Hindlimb muscle (tissue), 1 donor: ENCODE data around the gene TRIP11. TPM values are rescaled to one million over a fixed set of nuclear protein-coding genes. Genes with fewer than 3 reads are reported as not detected.

ENCODE experiments used
- DNase-seq: peaks from one replicate; pipeline ENCODE4 v3.0.0-alpha.2; 2013
- polyA plus RNA-seq: library from polyadenylated mRNA; unstranded; fragments of 120-200 nt; gene quantifications from one replicate; pipeline ENCODE4 v1.2.1, GENCODE V29; 2013; ENCODE audit not compliant: insufficient read length

TRIP11 gene
- polyA plus RNA-seq, 1 donor, result 15.3 TPM

DNA sequence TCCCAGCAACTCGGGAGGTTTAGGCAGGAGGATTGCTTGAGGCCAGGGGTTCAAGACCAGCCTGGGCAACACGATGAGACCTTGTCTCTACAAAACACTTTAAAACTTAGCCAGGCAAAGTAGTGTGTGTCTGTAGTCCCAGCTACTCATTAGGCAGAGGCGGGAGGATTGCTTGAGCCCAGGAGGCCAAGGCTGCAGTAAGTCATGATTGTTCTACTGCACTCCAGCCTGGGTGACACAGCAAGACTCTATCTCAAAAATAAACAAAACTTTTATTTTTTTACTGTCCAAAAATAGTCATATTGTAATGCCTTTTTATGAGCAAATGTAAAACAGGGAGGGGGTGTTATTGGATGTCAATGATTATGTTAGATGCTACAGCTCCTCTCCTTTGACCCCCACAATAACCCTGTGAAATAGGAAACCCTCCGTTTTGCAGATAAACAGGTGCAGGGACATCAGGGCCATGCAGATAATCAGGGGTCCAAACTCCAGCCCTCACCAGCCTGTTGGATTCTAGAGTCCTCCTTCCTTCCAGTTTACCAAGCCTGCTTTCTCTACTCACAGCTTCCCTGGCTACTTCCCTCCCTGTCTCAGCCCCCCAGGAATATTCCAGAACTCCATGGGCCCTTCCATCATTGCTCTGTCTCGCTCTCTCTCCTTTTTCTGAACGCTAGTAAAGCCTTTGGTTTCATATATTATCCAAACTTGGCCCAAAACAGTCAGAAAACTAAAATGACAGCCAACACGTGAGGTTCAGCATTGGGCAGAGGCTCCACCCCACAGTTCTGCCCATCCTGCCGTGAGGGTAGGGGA is 86.5 kb downstream of the TRIP11 start:
- no peak for DNase-seq

DNA sequence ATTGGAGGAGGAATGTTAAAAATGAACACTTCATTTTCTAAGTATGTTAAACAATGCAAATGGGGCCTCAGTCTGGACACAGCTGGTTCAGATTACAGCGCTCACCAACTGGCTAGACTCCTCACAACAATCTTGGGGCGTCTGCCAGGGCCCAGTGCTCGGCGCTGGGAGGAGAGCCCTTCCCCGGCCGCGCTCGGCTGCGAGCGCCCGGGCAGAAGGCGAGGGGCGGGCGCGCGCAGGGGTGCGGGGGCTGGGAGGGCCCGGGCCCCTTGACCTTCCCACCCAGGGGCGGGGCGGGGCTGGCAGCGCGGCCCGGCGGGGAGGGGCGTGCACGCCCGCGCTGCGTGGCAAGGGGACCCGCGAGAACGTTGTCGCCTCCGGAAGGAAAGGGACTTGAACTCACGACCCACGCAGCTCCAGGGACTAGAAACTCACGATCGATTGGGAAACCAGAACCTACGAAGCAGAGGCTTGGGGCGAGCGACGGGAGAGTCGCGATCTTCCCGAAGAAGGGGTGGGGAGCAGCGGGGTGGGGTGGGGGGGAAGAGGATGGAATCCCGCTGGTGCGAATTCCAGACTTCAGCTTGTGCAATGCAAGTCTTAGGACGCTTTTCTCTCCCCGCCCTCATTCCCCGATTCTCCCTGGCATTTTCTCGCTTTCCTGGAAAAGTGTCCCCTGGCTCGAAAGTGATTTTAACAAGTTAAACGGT is 92.2 kb downstream of the TRIP11 start, which contains the start of gene FBLN5:
Gene FBLN5, minus strand, starts transcription at position 220 of the 710 bp plus-strand sequence. CDS start 465 bp downstream, outside the sequence.
- peak; percentile 79 for DNase-seq

DNA sequence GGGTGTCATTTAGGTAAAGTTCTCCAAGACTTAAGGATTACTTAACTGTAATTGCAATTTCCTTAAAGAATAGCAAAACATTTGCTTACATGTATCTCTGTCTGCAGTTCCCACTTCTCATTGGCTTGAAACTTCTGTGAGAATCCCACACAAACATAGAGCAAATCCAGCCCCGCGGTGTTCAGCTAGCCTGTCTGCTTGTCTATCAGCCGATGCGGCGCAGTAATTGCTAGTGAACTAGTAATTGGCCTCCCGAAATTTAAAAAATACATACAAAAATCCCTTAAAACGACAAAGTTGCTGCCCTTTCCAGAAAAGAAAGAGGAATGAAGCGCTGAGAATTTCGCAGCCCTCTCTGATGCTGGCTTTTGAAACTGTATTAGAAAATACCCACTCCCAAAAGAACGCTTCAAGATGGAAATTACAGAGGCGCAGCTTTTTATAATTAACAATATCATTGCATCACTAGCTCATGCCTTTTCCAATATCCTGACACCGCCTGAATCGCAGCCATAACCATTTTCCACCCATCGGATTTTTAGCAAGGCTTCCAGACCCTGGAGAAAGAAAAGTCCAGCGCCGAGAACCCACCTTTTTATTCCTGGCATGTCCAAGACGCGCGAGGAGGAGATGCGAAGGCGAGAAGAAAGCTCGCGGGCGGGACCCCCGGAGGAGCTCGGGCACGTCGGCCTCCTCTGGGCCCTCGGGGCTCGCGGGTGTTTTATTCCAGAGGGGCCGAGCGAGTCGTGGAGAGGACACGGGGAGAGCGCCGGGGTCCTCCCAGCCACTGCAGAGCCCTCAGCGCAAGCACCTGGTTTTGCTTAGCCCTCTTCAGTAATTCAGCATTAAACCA is 93.0 kb downstream of the TRIP11 start:
- peak; percentile 56 for DNase-seq

DNA sequence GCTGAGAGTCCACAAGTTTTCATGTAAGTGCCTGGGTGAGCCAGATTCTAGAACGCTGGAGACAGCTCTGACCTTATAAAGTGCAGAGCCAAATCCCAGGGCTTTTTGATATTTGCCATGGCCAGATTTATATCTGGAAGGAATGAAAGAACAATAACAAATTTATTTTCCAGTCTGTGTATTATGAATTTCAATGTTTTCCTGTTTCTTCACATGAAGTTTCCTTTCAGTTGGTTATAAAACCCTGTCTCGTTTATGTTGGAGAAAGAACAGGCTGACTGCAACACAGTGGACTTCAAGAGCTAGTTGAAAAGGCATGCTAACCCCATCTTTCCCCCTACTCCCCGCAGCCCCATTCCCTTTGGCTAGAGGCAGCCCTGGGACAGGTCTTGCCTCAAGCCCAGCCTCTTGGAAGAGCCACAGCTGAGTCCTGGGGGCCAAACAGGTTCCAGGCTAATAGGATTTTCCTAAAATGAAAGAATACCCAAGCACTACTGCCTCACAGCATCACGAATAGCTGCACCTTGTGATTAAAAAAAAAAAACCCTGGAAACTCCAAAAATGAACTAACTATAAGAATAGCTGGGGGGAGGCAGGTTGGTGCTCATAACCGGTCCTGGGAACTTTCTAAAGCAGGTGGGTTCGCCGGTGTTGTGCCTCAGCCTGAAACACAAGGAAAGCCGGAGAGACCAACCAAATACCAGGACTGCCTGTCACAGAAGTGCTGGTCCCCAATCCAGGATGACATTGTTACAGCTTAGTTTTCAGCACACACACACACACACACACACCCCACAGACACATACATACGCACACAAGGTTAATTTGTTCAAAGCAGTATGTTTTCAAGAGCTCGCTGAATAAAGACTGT is 93.9 kb downstream of the TRIP11 start:
- DNase-seq, result peak; percentile 45

DNA sequence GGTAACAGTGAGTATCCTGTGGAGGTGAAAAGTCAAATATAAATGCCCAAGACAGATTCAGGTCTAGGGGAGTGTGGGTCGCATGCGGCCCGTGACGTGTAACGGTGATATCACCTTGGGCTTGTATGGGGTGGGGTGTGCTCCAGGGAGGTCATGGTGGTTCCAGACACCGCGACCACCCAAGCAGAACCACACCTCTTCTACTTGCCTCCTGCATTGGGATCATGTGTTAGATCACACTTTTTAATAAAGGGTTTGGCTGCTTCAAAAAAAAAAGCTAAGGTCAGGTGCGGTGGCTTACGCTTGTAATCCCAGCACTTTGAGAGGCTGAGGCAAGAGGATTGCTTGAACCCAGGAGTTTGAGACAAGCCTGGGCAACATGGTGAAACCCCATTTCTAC is 96.9 kb downstream of the TRIP11 start:
- no peak for DNase-seq

DNA sequence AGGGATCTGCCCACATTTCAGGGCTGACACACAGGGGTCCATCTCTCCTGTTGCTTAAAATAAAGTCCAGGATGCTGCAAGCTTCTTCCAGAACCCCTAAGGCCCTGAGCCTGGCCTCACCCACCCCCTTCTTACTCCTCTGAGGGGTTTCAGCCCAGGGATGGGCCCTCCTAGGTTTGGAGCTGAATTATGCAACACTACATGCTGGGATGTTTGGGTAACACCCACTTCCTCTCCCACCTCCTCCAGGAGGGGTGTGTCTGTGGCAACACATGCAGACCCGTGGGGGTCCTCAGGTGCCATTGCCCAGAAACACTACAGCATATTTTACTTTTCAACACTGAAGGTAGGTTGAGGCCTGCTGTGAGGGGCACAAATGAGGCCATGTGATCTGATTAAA is 97.7 kb downstream of the TRIP11 start:
- no peak for DNase-seq

DNA sequence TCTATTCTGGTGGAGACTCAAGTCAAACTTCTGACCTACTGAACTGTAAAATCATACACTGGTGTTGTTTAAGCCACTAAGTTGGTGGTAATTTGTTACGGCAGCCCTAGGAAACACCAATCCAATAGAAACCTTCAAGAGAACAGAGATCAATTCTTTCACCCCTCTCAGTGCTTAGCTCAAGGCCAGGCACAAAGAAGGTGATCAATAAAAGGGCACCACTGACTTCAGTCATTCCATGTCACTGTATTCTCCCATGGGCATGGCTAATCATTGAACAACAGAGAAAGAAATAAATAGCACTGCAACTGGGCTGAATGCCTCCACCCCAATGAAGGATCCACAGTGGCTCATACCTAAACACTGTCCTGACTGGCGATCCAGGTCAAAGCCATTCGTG is 99.7 kb downstream of the TRIP11 start:
- DNase-seq, result no peak

DNA sequence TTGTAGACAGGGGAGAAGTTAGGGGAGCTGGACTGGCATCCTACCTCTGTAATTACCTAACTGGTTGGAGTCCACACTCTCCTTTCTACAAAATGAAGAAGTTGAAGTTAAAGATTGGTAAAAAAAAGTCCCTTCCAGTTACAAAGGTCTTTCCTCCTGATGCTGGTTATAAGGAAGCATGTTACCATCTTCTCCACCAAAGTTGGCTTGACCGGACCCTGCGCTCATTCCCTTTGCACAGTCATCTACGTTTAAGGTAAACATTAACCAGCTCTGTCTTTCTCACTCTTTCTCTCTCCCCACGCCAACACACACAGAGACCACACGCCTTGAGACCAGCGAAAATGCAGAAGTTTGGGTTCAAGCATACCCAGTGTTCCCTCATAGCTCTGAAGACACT is 104.3 kb downstream of the TRIP11 start:
- DNase-seq, result no peak

DNA sequence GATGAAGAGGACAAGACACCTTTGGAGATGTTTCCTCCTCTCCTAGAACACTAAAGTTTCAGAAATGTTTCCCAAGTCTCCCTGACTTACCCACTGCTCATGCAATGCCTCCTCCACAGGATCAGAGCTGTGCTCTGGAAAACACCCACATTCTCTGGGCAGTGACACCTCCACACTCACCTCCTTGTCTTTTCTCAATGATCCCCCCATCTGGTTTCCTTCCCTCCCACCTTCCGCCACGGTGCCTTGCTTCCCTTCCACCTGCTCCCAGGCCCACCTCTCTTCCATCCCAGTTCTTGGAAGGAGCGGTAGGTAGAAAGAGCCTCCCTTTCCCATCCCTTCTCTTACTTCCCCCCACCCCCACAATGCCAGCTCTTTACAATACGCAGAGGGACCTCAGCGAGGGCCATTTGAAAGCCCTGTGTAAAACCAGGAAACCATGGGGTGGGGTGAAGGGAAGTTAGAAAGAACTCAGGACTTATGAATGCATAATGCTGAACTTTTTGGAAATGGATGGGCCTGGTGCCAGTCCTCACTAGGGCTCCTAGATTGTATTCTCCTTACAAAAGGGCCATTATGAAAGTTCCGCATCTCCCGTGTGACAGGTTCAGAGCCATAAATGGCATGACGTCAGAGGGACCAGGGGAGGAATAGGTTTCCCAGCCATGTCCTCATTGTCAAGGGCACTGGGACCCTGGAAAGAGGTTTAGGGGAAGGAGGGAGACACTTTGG is 105.1 kb downstream of the TRIP11 start:
- no peak for DNase-seq

DNA sequence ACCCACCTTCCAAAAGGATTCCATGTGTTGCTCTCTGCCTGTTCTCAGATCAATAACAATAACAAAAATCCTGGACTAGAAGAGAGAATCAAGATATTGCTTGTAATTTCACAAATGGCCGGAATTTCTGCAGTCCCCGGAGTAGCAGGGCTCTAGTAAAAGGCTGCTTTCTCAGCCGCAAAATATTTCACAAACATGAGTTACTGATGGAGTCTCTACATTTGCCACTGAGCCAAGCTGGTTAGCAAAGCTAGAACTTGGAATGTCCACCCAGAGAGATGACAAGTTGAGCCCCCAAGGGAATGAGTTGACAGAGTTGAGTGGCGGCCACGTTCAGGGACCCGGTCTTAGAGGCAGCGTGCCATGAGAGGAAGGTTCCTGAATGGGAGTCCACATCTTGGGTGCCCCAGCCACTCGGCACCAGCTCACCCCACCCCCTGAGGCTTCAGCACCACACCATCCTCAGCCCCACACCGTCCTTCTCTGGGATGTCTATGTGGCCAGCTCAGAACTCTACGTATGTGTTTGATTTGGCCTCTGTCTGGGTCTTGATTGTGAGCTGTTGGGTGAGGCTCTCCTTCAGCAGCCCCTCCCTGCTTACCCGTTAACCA is 108.3 kb downstream of the TRIP11 start:
- DNase-seq, result no peak

DNA sequence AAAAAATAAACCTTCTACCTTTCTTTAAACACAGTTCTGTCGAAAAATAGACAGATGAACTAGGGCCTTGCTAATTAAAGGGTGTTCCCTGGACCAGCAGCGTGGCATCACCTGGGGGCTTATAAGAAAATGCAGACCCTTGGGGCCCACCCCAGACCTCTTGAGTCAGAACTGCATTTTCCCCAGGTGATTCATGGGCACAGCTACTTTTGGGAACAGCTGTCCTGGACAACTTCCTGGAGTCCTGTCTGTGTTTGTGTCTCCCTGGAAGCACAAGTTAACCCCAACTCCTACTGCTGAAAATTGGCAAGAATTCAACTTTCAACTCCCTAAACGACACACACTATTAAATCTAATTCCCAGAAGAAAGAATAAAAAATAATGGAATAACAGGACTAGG is 110.2 kb downstream of the TRIP11 start:
- no peak for DNase-seq

DNA sequence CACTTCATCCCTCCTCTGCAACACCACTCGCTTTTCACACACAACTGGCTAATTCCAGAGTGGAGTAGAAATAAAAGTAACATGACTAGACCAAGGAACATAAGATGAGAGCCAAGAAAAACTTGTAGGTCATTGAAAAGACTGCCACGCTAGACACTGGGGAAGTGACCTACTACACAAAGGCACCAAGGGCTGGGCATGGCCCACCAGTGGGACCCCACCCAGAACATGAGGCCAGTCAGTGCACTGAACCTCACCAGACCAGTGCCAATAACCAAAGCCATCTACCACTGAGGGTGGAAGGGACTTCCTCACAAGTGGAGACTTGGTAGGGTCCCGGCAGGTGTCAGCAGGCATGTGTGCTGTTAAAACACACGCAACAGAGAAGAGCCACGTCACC is 112.1 kb downstream of the TRIP11 start:
- no peak for DNase-seq

DNA sequence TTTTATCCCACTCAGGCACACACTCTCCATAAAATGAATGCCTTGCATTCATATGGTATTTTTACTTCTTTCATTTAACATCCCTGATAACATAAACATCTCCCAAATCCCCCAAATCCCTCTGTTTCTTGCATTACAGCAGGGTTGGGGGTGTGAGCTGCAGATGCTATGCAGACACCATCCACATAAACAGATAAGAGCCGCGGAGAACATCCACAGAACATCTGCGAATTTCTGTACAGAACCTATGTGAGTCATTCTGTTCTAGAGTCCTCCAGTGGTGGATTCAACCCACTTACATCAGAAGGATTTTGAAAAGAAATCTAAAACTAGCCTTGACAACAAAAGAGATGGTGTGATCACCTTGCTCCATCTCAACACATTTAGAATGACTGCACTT is 112.7 kb downstream of the TRIP11 start:
- no peak for DNase-seq

DNA sequence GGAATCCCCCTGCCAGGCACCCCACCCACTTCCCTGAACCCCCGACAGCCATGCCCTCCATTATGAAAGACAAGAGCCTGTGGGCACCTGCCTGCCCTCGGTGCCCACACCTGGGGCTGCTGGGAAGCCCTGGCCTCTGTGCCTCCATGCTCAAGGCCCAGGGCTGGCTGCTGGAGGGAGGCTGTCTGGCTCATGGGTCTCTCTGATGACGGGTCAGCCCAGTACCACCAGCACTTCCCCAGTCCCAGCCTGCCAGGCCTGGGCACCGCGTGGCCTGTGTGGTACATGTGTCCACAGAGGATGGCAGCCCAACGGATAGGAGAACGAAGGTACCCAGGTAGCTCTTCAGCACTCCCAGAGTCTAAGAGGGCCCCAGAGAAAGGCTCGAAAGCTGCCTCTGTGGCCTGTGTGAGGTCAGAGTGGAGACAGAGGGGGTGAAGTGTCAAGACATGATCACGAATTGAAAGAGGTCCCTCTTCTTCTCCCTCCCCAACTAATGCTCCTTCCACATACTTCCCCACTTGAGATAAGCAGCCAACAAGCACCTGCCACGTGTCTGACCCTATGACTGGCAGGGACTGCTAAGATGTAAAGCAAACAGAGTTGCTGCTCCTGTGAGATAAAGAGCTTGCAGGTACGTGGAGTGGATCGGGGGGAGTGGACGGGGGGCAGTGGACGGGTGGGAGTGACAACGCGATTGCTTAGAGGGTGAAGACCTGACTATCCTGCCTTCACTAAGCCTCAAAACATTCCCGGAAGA is 113.5 kb downstream of the TRIP11 start:
- DNase-seq, result no peak

DNA sequence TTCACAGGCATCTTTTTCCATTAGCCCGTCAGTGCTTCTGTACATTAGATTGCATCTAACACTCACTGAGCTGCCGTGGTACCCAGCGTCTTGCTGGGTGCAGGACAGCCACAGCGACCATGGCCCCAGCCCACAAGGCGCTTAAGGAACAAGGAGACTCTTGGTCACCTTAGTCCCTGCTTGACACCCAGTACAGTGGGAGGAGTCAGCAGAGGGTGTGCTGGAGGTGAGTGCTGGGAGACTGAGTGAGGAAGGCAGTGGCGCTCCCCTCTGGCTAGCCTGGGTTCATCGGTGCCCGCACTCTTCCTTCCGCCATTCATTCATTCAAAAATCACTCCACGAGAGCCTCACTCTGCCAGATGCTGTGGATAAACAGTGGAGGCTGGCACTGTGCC is 114.1 kb downstream of the TRIP11 start:
- DNase-seq, result no peak

DNA sequence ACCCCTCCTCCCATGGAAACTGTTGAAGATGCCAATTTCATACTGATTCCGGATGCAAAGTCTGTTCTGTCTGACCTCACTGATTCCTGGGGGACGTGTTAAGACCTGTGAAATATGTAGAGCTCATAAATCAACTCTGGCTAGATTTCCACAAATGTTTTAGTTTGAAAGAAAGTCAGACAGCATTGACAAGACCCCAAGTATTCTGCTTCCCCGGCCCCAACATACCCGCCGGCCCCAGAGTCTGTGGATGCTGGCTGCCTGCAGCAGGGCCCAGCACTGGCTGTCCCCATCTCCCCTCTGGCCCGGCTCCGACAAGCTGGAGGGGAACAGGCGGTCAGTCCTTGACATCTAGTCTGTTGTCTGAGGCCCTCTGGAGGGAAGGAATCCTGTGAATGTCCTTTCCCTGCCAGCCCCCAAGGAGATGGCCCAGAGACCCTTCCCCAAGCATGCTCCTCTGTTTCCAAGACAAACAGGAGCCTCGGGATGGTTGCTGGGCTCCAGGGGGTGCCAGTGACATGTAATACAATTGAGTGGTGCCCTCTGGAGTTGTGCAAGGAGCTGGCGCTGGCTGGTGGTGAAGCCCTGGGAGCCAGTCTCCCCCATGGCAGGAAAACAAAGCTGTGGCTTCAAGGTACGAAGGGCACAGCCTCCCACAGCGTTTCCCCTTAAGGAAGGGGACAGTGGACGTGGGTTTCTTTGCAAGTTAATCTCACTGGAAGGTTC is 114.7 kb downstream of the TRIP11 start:
- peak; percentile 84 for DNase-seq

DNA sequence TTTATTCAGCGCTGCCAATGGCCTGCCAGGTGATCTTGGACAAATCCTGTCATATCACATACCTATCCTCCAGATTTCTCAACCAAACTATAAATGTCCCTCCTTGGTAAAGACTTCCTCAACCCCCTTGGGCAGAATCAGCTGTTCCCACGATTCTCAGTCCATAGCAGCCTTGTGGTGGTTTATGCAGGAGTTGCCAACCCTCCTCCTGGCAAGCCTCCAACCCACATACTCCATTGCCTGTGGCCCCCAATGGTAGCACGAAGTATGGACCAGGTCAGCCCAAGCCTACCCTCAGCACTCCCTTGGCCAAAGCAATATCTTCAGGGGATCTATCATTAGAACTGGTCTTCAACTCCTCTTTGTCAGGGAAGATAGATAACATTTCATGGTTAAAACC is 119.3 kb downstream of the TRIP11 start:
- DNase-seq, result no peak

DNA sequence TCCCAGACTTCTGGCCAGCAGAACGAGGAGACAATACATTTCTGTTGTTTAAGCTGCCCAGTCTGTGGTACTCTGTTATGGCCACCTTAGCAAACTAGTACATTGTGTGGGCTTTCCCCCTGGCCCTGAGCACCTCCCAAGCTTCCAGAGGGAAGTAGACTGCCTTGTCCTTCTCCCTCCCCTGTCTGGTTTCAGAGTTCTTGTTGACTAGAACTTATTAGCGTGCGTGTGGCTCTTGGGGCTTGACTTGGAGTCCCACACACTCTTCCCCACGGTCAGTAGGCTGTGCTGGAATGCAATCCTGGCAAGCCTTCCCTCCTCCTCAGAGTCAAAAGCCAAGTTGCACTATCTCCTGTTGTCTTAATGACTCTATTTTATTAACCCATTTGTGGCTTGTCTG is 120.0 kb downstream of the TRIP11 start:
- DNase-seq, result no peak

DNA sequence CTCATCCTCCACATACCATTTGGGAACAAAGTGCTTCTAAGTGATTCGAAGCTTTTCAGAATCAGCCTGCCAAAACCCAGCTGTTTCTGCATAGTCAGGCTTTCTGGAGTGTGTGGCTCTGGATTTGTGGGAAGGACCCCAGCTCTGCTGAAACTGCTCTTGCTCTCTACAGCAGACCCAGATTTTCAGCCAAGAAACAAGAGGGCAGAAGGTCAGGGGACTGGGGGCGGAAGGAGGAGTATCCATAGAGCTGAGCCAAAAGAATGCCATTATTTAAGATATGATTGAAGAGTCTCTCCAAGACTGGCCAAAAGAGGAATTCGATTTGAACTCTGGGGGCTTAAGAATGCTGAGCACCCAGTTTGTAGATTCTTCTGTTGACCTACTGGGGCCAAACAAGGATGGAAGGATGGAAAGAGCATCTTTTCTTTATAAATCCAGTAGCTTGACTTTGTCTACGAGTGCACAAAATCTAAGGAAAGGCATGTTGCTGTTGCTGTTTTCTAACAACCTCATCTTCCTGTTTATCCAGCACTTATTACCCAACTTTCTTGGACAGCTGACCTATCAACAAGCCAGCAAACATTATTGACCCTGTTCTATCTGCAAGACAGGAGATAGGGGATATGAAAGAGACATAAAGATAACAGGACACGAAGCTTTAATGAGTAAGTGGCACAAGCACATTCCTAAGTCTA is 121.5 kb downstream of the TRIP11 start:
- no peak for DNase-seq
